GM21529 (cell line): ENCODE results near the gene FBLL1.
A peak's percentile ranks its signal among the peaks of the same experiment; 100 is the strongest.
"Not testable (repeated sequence)": the region's sequence is repeated elsewhere in the genome, so short reads cannot be mapped to it uniquely, and the experiment has no call there.

Source experiments
- ATAC-seq: cut with Tn5 transposase; IDR thresholded peaks from one replicate; pipeline ENCODE4 v1.9.1; 2021; ENCODE audit not compliant: unreplicated experiment

Gene FBLL1

DNA sequence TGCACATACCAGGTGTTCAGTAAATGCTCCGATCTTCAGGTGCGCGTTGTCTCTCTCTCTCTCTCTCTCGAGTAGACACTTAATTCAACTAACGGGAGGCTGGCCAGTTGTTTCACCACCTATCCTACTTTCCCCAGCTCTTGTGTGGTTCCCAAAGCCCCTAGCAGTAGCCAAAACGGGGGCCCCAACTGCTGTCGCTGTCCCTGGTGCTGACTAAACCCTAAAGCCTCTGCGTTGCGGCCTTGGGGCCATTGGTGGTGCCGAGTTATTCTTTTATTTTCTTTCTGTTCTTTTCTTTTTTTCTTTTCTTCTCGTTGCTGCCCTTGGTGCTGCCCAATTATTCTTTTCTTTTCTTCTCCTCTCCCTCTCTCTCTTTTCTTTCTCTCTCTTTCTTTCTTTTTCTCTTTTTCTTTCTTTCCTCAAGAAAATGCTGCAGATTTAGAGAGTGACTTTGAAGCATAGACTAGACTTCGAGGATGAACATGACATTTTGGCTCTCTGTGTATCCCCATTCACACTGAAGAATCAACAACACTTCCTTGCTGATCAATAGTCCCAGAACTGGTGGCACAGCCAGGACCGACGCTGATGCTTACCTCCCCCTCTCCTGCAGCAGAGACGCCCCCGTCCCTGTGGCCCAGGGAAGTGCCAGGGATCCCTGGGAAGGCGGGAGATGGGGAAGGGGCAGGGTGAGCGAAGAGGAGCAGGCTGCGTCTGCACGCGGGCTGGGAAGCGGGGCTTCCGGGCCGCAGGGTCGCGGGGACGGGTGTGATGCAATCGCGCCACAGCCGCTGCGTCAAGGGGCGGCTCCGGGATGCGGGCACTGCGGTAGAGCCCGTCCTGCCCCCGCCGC, at the start of gene FBLL1:
FBLL1 (plus strand) TSS at position 785 of the 853 bp plus-strand sequence. CDS start 200 bp downstream, outside the sequence.
- ATAC-seq = no peak

DNA sequence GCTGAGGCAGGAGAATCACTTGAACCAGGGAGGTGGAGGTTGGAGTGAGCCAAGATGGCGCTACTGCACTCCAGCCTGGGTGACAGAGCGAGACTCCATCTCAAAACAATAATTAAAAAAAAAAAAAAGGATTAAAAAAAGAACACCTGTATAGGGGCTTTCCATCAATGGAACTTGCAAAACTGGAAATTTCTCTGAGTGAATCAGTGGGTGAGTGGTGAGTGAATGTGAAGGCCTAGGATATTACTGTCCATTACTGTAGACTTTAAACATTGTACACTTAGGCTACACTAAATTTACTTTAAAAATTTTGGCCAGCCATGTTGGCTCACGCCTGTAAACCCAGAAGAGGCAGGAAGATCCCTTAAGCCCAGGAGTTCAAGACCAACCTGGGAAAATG, 48.5 kb upstream of the FBLL1 start:
- no peak for ATAC-seq

DNA sequence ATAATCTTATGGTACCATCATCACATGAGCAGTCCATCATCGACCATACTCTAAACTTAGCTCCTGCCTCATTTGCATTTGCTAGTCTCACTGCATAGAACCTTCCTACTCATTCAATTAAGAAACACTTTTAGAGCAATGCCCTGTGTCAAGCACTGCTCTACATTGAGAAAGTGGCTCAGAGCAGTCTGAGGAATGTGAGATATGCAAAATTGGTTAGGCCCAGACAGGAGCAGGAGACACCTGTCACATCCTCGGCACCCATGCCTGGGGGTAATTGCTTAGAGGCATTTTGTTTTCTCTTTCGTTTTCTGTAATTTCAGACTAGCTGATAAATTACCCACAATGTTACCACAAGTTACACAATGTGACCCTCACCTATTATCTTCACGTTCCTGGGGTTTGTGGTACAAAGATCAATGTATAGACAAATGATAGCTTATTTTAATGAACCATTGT, 47.7 kb upstream of the FBLL1 start:
- ATAC-seq = peak; percentile 91

DNA sequence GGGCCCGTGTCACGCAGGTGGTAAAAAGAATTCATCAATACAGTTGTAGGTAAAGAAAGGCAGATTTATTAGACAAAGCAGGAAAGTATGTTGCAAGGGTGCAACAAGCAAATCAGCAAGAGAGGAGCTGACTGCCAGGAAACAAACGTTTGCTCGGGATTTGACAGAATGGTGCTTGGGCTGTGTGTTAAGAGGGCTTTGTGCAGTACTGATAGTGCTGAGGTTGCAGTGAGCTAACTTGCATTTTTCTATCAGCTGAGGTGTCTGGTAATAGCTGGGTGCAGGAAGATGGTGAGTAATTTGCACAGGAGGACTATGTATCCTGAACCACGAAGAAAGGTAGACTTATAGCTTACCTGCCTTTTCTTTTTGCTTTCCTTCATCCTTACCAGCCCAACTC, 46.7 kb upstream of the FBLL1 start:
- ATAC-seq = no peak

DNA sequence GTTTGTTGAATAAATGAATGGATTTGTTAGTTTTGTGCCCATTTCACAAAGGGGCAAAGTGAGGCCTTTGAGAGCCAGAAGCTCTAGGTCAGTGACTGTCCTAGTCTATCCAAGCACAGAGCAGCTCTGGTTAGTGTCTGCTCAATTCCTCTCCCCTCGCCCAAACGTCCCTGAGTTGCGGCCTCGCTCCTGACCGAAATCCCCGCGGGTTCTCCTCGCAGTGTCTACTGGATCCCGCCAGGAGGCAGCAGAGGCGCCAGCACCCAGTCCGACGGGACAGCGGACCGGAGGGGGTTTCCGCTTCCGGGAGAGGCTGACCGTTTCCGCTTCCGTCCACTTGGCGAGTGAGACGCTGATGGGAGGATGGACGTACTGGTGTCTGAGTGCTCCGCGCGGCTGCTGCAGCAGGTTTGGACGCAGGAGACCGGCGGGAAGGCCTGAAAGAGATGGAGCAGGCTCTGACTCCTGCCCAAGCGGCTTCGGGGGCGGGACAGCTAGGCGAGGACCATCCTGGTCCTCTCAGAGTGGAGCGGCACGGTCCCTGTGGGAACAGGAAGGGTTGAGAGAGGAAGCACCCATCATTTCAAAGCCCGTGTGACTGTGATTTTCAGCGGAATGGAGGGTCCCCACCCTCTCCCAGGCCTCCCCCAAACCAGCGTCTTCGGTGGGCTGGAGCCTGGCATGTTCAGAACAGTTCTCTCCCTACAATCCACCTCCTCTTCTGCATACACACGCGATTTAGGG, 42.8 kb upstream of the FBLL1 start, which contains the start of gene RARS1:
RARS1 (plus strand) TSS at position 336 of the 744 bp plus-strand sequence; CDS start at position 364, 28 bp downstream.
- ATAC-seq = peak; percentile 86

DNA sequence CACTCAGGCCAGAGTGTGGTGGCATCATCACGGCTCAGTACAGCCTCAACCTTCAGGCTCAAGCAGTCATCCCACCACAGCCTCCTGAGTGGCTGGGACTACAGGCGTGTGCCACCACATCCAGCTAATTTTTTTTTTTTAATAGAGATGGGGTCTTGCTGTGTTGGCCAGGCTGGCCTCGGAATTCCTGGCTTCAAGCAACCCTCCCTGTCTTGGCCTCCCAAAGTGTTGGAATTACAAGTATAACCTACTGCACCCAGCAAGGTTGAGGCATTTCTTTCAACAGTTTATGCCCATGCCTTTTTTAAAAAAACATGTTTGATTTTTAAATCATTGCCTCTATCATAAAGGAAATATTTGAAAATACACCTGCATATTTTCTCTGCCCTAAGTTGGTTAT, 40.0 kb upstream of the FBLL1 start:
- no peak for ATAC-seq

DNA sequence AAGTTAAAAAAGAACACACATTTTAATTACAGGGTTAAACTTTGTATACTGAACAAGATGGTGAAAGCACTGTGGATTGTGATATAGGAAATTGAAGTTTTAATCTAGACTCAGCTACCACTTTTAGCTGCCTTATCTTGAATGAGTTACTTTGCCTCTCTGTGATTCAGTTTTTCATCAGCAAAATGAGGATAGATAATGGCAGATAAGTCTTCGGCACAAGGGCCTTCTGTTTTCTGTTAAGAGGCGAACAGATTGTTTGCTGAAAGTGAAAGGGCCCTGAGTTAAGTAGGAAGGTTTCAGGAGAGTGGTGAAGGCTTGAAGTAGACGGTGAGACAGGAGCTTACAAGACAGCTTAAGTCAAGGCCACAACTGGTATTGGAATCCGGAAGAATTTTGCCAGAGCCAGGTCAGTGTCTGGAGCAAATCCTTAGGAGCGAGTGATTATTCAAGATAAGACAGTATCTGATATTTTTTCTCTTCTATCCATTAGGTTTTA, 35.0 kb upstream of the FBLL1 start:
- ATAC-seq = no peak

DNA sequence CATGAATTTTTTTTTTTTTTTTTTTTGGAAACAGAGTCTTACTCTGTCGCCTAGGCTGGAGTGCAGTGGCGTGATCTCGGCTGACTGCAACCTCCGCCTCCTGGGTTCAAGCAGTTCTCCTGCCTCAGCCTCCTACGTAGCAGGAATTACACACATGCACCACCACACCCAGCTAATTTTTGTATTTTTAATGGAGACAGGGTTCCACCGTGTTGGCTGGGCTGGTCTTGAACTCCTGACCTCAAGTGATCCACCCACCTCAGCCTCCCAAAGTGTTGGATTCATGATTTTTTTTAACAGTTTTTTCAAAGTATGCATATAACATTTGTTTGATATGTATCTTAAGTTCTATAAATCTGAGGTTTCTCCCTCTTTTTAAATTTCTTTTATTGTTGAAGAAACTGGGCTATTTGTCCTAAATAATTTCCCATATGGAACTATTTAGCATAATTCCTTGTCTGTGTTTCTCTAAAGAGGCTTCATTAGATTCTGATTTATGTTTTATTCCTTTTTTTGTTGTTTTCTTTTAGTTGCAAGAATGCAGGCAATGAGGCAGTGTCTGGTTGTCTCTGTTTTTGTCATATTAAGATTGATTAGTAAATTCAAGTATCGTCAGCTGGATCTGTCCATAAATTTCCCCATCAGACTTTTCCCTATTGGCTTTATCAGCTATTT, 26.4 kb upstream of the FBLL1 start:
- ATAC-seq = no peak

DNA sequence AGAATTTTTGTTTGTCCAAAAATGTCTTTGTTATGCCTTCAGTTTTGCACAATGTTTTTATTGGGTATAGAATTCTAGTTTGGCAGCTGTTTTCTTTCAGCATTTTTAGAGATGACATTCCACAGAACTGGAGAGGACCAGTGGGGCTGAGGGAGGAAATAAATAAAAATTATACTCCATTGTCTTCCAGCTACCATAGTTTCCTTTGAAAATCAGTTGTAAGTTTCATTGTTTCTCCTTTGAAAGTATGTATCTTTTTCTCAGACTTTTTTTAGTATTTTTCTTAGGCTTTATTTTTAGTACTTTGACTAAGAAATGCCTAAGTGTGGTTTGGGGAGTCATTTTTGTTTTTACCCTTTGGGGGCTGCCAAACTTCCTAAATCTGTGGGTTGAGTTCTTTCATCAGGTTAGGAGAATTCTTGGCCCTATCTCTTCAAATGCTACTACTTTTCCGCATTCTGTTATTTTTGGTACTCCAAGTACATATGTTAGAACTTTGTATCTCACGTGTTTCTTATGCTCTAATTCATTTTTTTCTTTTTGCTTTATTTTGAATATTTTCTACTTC, 15.2 kb upstream of the FBLL1 start:
- no peak for ATAC-seq

DNA sequence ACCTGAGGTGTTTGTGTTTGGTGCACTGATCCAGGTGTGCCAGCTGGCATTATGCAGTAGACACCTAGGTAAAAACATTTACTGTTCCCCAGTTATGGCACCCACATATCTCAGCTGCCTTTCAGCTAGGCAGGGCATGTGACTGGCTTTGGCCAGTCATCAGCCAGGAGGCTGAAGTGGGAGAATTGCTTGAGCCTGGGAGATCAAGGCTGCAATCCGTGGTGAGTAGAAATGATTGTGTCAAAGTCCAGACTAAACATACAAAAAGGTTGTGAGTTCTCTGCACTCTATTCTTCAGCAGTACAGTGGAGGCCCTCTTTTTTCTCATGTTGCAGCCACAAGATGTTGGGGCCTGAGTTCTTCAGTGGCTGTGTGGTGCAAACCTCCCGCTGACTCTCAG, 3.2 kb upstream of the FBLL1 start:
- no peak for ATAC-seq

DNA sequence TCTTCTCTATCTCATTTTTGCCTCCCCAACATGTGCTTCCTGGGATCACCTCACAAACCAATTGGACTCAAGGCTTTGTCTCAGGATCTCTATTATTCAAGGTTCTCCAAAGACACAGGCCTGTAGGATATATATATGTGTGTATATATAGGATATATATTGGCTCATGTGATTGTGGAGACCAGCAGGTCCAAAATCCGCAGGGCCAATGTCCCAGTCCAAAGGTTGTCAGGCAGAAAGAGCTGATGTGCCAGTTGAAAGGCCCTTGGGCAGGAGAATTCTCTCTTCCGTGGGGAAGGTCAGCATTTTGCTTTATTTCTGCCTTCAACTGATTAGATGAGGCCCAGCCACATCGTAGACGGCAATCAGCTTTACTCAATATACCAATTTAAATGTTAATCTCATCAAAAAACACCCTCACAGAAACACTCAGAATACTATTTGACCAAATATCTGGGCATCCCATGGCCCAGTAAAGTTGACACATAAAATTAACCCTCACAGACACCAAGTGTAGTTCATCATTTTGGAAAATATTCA, 1.3 kb upstream of the FBLL1 start:
- ATAC-seq = no peak

DNA sequence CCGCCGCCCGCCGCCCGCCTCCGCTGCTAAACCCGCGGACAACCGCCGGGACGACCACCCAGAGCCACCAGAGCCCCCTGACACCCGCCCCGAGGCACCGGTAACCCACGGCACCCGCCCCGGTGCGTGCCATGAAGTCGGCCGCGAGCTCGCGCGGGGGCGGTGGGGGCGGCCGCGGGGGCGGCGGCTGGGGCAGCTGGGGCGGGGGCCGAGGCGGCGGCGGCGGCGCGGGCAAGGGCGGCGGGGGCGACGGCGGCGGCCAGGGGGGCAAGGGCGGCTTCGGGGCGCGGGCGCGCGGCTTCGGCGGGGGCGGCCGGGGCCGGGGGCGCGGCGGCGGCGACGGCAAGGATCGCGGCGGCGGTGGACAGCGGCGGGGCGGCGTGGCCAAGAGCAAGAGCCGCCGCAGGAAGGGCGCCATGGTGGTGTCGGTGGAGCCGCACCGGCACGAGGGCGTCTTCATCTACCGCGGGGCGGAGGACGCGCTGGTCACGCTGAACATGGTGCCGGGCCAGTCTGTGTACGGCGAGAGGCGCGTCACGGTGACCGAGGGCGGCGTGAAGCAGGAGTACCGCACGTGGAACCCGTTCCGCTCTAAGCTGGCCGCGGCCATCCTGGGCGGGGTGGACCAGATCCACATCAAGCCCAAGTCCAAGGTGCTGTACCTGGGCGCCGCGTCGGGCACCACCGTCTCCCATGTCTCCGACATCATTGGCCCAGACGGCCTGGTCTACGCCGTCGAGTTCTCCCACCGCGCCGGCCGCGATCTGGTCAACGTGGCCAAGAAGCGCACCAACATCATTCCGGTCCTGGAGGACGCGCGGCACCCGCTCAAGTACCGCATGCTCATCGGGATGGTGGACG, 499 bp downstream of the FBLL1 start:
- no peak for ATAC-seq

DNA sequence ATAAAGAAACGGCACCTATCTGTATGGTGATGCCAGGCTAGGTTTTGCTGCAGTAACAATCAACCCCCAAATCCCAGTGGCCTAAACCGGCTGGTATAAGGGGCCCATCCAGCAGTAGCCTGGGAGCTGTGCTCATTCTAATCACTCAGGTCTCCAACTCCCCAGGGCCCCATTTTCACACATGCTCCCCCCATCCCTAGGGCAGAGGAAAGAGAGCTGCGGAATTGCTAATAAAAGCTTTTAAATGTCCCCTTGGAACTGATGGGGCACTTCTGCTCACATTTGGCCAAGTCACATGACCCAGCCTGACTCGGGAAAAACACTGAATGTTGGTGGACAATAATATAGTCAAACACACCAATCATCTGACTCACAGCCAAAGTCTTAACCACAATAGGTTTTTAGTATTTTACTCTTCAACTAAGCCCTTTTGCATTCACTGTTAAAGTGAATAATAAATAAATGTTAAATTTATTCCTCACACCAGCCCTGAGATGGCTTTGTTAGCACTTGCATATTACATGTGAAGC, 1.6 kb downstream of the FBLL1 start:
- no peak for ATAC-seq

DNA sequence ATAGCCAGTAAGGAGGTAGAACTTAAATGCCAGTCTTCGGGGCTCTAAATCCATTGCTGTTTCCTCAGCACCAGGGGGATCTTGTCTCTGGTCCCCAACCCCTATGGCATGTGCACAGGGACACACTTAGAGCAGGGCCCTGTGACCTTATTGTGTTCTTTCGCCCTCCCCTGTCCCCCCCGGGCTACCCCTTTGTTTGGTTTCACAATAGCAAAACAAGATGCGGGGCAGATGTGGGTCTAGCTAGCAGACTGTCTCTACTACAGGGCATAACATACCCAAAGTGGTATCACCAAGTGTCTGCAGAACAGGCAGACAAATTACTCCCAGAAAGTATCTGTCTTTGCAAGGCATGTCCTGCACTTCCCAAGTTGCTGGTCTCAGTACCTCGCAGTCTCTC, 2.1 kb downstream of the FBLL1 start:
- ATAC-seq = no peak

DNA sequence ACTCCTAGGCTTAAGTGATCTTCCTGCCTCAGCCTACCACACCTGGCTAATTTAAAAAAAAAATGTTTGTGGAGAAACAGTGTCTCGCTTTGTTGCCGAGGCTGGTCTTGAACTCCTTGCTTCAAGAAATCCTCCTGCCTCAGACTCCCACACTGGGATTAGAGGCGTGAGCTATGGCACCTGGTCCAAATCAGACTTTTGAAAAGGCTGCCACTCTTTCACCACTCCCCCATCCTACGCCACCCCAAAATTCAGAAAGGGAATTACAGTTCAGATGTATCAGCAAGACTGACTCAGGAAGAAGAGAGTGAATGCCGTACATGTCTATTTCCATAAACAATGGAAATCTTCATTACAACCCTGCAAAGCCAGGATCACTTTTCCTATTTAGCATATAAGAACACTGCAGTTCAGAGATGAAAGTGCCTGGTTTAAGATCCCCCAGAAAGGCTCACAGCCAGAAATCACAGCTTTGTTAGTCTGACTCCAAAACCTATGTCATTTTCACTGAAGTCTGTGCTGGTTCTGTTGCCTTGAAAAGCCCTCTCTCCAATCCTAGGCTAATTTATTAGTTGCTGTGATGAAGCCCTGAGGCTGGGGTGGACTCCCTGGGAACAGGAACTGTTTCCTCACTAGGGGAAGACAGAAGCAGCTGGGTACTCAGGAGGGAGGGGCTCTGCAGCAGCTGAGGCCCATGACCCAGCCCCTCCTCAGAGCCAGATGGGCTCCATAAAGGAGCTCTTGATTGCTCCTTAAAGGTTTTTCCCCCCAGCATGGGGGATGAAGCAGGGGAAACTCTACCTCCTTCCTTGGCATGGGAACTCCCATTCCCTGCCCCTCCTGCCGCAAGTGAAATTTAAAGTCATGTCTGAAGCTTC, 3.1 kb downstream of the FBLL1 start:
- no peak for ATAC-seq

DNA sequence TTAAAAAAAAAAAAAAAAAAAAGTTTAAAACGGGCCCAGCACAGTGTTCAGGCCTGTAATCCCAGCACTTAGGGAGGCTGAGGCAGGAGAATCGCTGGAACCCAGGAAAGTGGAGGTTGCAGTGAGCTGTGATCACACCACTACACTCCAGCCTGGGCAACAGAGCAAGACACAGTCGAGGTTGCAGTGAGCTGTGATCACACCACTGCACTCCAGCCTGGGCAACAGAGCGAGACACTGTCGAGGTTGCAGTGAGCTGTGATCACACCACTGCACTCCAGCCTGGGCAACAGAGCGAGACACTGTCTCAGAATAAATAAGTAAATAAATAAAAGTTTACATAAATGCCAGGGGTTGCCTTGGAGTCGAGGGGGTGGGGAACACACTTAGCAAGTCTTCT, 5.2 kb downstream of the FBLL1 start:
- not testable (repeated sequence) for ATAC-seq

DNA sequence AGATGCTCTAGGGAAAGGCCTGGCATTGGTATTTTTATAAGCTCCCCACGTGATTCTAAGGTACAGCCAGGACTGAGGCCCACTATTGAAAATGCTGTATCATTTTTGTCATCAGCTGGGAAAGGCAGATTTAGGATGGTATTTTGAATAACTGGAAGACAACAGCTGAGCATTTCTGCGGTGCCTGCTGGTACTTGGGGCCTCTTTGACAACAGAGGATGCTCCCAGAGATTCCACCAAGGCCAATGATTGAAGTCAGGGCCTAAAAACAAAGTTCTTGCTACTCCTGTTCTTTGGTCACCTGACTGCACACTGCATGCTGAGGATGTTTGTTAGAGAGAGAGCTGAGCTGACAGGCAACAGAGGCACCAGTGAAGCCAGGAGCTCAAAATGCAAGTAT, 8.1 kb downstream of the FBLL1 start:
- no peak for ATAC-seq

DNA sequence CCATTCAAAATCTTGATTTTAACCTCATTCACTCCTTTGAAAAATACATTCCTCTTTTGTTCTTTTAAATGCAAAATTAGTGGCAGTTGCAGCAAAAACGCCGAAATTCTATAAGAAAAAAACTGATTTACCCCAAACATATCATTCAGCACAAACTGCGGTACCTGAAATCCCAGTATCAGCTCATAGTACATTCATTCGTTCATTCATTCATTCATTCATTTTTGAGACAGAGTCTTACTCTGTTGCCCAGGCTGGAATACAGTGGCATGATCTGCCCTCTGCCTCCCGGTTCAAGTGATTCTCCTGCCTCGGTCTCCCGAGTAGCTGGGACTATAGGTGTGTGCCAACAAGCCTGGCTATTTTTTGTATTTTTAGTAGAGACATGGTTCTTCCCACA, 20.4 kb downstream of the FBLL1 start:
- ATAC-seq = no peak

DNA sequence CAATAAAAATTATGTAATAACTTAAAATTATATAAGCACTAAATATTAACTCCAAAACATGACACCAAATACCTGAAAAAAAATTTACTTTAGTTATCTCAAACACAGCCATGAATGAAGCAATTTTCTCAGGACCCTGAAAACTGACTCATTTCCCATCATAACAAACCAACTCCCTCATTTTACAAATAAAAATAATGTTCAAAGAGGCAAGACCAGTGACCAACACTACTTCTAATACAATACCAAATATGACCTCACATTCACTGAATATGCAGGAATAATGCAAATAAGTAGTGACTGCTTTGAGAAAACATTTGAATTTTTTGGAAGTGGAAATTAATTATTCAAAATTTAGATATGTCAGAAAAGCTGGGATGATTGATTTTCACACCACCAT, 21.6 kb downstream of the FBLL1 start:
- ATAC-seq = no peak
